Measurements from ENCODE around the gene NOL9.

DNA sequence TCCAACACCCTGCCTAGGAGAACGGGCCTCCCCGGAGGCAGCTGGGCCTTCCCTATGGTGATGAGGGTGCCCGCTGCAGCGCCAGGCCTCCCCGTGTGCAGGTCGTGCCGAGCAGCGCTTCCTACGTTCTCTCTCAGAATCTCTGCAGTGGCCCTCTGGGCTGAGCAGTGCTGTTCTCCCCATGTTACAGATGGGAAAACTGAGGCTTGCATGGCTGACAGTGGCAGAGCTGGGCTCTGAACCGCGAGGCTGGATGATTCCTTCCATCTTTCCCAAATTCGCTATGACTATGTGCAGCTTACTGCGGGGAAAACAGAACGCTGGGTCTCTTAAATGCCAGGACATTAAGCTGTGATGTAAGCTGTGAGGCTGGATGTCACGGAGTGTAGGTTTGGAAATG is 39.5 kb upstream of the NOL9 start:
- no peak for TF ChIP-seq EZH2 (IDR thresholded peaks at IDR 0.05; ENCODE audit: borderline replicate concordance, low read length)
- TF ChIP-seq, protein P1, sequence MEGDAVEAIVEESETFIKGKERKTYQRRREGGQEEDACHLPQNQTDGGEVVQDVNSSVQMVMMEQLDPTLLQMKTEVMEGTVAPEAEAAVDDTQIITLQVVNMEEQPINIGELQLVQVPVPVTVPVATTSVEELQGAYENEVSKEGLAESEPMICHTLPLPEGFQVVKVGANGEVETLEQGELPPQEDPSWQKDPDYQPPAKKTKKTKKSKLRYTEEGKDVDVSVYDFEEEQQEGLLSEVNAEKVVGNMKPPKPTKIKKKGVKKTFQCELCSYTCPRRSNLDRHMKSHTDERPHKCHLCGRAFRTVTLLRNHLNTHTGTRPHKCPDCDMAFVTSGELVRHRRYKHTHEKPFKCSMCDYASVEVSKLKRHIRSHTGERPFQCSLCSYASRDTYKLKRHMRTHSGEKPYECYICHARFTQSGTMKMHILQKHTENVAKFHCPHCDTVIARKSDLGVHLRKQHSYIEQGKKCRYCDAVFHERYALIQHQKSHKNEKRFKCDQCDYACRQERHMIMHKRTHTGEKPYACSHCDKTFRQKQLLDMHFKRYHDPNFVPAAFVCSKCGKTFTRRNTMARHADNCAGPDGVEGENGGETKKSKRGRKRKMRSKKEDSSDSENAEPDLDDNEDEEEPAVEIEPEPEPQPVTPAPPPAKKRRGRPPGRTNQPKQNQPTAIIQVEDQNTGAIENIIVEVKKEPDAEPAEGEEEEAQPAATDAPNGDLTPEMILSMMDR (conservative IDR thresholded peaks at IDR 0.05 in 1 of 2, IDR thresholded peaks at IDR 0.05 in 1 of 2; ENCODE audit: extremely low read depth in 1 of 2, insufficient read depth in 1 of 2, low read depth in 1 of 2, low read length in 2 of 2): no peak

All from mammary epithelial cell (primary cell).